HG02870 (cell line): ENCODE data around the gene ZNRF3.
"Not testable (repeated sequence)": the region's sequence is repeated elsewhere in the genome, so short reads cannot be mapped to it uniquely, and the experiment has no call there.

Experiments
- ATAC-seq: cut with Tn5 transposase; IDR thresholded peaks from one replicate; pipeline ENCODE4 v1.9.1; 2021; ENCODE audit warnings: mild to moderate bottlenecking, moderate library complexity; ENCODE audit not compliant: unreplicated experiment

The ZNRF3 gene

DNA sequence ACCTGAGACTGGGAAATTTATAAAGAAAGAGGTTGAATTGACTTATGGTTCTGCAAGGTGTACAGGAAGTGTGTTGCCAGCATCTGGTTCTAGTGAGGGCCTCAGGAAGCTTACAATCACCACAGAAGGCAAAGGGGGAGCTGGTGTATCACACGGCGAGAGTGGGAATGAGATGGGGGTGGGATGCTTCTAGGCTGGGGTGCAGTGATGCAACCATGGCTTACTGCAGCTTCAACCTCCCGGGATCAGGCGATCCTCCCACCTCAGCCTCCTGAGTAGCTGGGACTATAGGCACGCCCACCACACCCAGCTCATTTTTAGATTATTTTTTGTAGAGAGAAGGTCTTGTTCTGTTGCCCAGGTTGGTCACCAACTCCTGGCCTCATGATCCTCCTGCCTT lies 117.3 kb downstream of the ZNRF3 start:
- no peak for ATAC-seq

- ATAC-seq = no peak
Measured at GRCh38 chr22:29002603-29003002, 119.2 kb downstream of the ZNRF3 start.

GRCh38 chr22:29003552-29003951 lies 120.2 kb downstream of the ZNRF3 start:
- no peak for ATAC-seq

GRCh38 chr22:29003975-29004646 lies 120.7 kb downstream of the ZNRF3 start:
- no peak for ATAC-seq

GRCh38 chr22:29004647-29005371 lies 121.4 kb downstream of the ZNRF3 start:
- no peak for ATAC-seq

GRCh38 chr22:29005754-29006153 lies 122.4 kb downstream of the ZNRF3 start:
- not testable (repeated sequence) for ATAC-seq

DNA sequence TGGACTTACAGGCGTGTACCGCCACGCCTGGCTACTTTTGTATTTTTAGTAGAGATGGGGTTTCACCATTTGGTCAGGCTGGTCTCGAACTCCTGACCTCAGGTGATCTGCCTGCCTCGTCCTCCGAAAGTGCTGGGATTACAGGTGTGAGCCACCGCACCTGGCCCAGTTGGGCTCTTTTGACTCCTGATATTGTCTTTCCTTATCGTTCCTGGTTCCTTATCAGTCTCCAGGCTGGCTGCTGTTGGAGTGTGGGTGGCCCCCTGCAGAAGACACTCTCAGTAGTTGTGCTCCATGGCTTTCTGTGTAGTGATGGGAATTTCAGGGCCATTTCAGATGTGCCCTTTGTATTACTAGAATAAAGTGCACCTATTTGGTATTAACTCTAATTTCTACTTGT lies 123.0 kb downstream of the ZNRF3 start:
- no peak for ATAC-seq

DNA sequence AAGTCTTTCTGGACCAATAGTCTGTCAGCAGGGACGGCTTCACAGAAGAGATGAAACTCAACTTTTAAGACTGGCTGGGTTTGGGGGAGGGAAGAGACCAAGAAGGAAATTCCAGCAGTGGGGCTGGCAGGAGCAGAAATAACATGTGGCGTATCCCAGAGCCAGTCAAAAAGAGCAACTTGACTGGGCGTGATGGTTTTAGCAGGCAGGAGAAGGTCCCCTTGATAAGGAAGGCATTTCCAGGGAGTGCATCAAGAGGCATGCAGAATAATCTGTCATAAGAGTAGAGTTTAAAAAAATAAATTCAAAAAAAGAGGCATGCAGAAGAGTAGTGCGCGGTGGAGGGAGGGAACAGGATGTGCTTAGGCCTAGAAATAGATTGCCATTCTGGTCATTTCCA lies 125.8 kb downstream of the ZNRF3 start:
- no peak for ATAC-seq

- no peak for ATAC-seq
Measured at GRCh38 chr22:29011240-29012100, 128.1 kb downstream of the ZNRF3 start.

GRCh38 chr22:29012101-29012433 lies 128.7 kb downstream of the ZNRF3 start:
- ATAC-seq = no peak

- ATAC-seq = no peak
Measured at GRCh38 chr22:29012952-29013351, 129.6 kb downstream of the ZNRF3 start.

DNA sequence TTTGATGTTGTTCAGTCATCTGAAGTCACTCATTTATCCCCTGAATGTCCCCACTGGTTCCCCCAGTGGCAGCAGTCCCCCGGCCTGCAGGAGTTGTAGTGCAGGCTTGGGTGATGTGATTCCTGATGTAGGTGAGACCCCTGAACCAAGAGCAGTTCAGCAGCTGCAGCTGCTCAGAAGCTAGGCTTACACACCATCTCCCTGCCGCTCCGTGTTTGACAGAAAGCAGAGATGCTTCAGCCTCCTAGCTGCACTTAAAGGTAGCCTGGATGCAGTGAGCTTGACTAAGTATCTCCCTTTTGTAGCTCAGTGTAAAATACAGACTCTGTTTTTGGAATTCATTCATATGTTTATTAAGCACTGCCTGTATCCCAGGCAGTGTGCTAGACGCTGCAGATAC lies 130.9 kb downstream of the ZNRF3 start:
- ATAC-seq = no peak

GRCh38 chr22:29014773-29015172 lies 131.4 kb downstream of the ZNRF3 start:
- no peak for ATAC-seq

- no peak for ATAC-seq
Measured at GRCh38 chr22:29016067-29016938, 132.9 kb downstream of the ZNRF3 start.

- ATAC-seq = no peak
Measured at GRCh38 chr22:29018293-29019189, 135.2 kb downstream of the ZNRF3 start.

GRCh38 chr22:29022101-29022817 lies 138.9 kb downstream of the ZNRF3 start:
- no peak for ATAC-seq

GRCh38 chr22:29023172-29023796 lies 139.9 kb downstream of the ZNRF3 start:
- ATAC-seq = no peak

- no peak for ATAC-seq
Measured at GRCh38 chr22:29026579-29026978, 143.2 kb downstream of the ZNRF3 start.

- ATAC-seq = no peak
Measured at GRCh38 chr22:29028468-29028867, 145.1 kb downstream of the ZNRF3 start.
